ENCODE results near the gene S100B. TPM values are rescaled to one million over a fixed set of nuclear protein-coding genes. Genes with fewer than 3 reads are reported as not detected.

The S100B gene
- total RNA-seq, 5 donors from 2014 or later (not counting 1 experiment from before 2014, with no cell fraction given): 0.49 to 11.4 (median 8.9) TPM

GRCh38 chr21:46618738-46619379, 14.0 kb upstream of the S100B start:
- no peaks in the 10 kb centered on the region for H3K36me3 Mint-ChIP-seq
- ATAC-seq (replicated peaks in 1 of 4) (no peak), DNase-seq (no peak)
- Histone ChIP-seq H3K36me3 (ENCODE audit: control insufficient read depth in 2 of 2, extremely low read depth in 1 of 2, insufficient read depth in 1 of 2, low read length in 1 of 2) (no peaks in the 10 kb centered on the region), H3K4me3 (ENCODE audit: control insufficient read depth in 1 of 2, extremely low read depth in 1 of 2, low read length in 1 of 2) (no peak overlapping the region), H3K27ac (ENCODE audit: low read length) (no peak overlapping the region), H3K27me3 (replicated peaks in 1 of 2; ENCODE audit: control insufficient read depth in 2 of 2, extremely low read depth in 1 of 2, insufficient read depth in 2 of 2, low read length in 1 of 2) (no peaks in the 10 kb centered on the region), H3K9me3 (no peaks in the 10 kb centered on the region), H3K4me1 (ENCODE audit: control insufficient read depth in 1 of 2, extremely low read depth in 1 of 2, insufficient read depth in 2 of 2, low read length in 2 of 2) (peaks cover 35 to 36% of the 10 kb centered on the region in 2 experiments)
- peak overlapping the region in 1 of 2 donors; percentile 17 for H3K27ac Mint-ChIP-seq
- no CpG with 5 or more reads among the region's 5 CpGs for WGBS (ENCODE audit: insufficient coverage)
- peaks cover 0 to 7% (median 0%) of the 10 kb centered on the region in 3 donors for H3K9me3 Mint-ChIP-seq
- POLR2A ChIA-PET: no interaction called here
- peaks cover 42 to 58% (median 50%) of the 10 kb centered on the region in 3 donors for H3K4me1 Mint-ChIP-seq
- CTCF ChIA-PET: no interaction called here
- no peaks in the 10 kb centered on the region for H3K27me3 Mint-ChIP-seq
- no peak overlapping the region for H3K4me3 Mint-ChIP-seq

- H3K9me3 Mint-ChIP-seq: peaks cover 0 to 7% (median 0%) of the 10 kb centered on the region in 3 donors
- no peak for DNase-seq
- peaks cover 33 to 49% (median 43%) of the 10 kb centered on the region in 3 donors for H3K4me1 Mint-ChIP-seq
- Histone ChIP-seq H3K27ac (ENCODE audit: low read length) (no peak overlapping the region), H3K27me3 (replicated peaks in 1 of 2; ENCODE audit: control insufficient read depth in 2 of 2, extremely low read depth in 1 of 2, insufficient read depth in 2 of 2, low read length in 1 of 2) (no peaks in the 10 kb centered on the region), H3K9me3 (no peaks in the 10 kb centered on the region), H3K36me3 (ENCODE audit: control insufficient read depth in 2 of 2, extremely low read depth in 1 of 2, insufficient read depth in 1 of 2, low read length in 1 of 2) (no peaks in the 10 kb centered on the region), H3K4me3 (ENCODE audit: control insufficient read depth in 1 of 2, extremely low read depth in 1 of 2, low read length in 1 of 2) (no peak overlapping the region), H3K4me1 (ENCODE audit: control insufficient read depth in 1 of 2, extremely low read depth in 1 of 2, insufficient read depth in 2 of 2, low read length in 2 of 2) (peaks cover 25 to 27% of the 10 kb centered on the region in 2 experiments)
- no peaks in the 10 kb centered on the region for H3K27me3 Mint-ChIP-seq
- ChIA-PET CTCF (interaction anchor here in 1 of 2 donors (1.0 kb wide), 1 partner anchor 65 kb away, joined by 3 read pairs; no protein-coding TSS in a partner anchor), POLR2A (no interaction called here)
- no peaks in the 10 kb centered on the region for H3K36me3 Mint-ChIP-seq
- no peak overlapping the region for H3K27ac Mint-ChIP-seq
- no peak overlapping the region for H3K4me3 Mint-ChIP-seq
- 90% methylated on average over 2 of the region's 6 CpGs for WGBS (ENCODE audit: insufficient coverage)
- no peak for ATAC-seq (replicated peaks in 1 of 4)
These were observed 12.6 kb upstream of the S100B start for GRCh38 chr21:46617267-46618051.

- Mint-ChIP-seq H3K9me3 (peaks cover 0 to 7% (median 2%) of the 10 kb centered on the region in 3 donors), H3K4me3 (no peak overlapping the region), H3K27me3 (no peaks in the 10 kb centered on the region), H3K36me3 (peaks cover 3% of the 10 kb centered on the region), H3K27ac (no peak overlapping the region), H3K4me1 (peaks cover 25 to 41% (median 35%) of the 10 kb centered on the region in 3 donors)
- Histone ChIP-seq H3K9me3 (no peaks in the 10 kb centered on the region), H3K4me3 (ENCODE audit: control insufficient read depth in 1 of 2, extremely low read depth in 1 of 2, low read length in 1 of 2) (no peak overlapping the region), H3K27me3 (replicated peaks in 1 of 2; ENCODE audit: control insufficient read depth in 2 of 2, extremely low read depth in 1 of 2, insufficient read depth in 2 of 2, low read length in 1 of 2) (no peaks in the 10 kb centered on the region), H3K27ac (ENCODE audit: low read length) (no peak overlapping the region), H3K36me3 (ENCODE audit: control insufficient read depth in 2 of 2, extremely low read depth in 1 of 2, insufficient read depth in 1 of 2, low read length in 1 of 2) (no peaks in the 10 kb centered on the region), H3K4me1 (ENCODE audit: control insufficient read depth in 1 of 2, extremely low read depth in 1 of 2, insufficient read depth in 2 of 2, low read length in 2 of 2) (peaks cover 17 to 21% of the 10 kb centered on the region in 2 experiments)
- POLR2A ChIA-PET: no interaction called here
- no peak for DNase-seq
- CTCF ChIA-PET: interaction anchor here in 1 of 2 donors (0.7 kb wide), 1 partner anchor 25 kb away, joined by 3 read pairs; no protein-coding TSS in a partner anchor
- no peak for ATAC-seq (replicated peaks in 1 of 4)
- WGBS (ENCODE audit: insufficient coverage): no CpG with 5 or more reads among the region's 1 CpG
These were observed 11.8 kb upstream of the S100B start for GRCh38 chr21:46616656-46617055.

- Mint-ChIP-seq H3K27ac (no peak overlapping the region), H3K4me1 (peaks cover 19 to 35% (median 29%) of the 10 kb centered on the region in 3 donors), H3K27me3 (no peaks in the 10 kb centered on the region), H3K9me3 (peaks cover 0 to 7% (median 2%) of the 10 kb centered on the region in 3 donors), H3K4me3 (no peak overlapping the region), H3K36me3 (peaks cover 3% of the 10 kb centered on the region)
- ChIA-PET CTCF (interaction anchor here in 1 of 2 donors (0.7 kb wide), 1 partner anchor 25 kb away, joined by 3 read pairs; no protein-coding TSS in a partner anchor), POLR2A (no interaction called here)
- Histone ChIP-seq H3K36me3 (ENCODE audit: control insufficient read depth in 2 of 2, extremely low read depth in 1 of 2, insufficient read depth in 1 of 2, low read length in 1 of 2) (no peaks in the 10 kb centered on the region), H3K27ac (ENCODE audit: low read length) (no peak overlapping the region), H3K4me3 (ENCODE audit: control insufficient read depth in 1 of 2, extremely low read depth in 1 of 2, low read length in 1 of 2) (no peak overlapping the region), H3K4me1 (ENCODE audit: control insufficient read depth in 1 of 2, extremely low read depth in 1 of 2, insufficient read depth in 2 of 2, low read length in 2 of 2) (peaks cover 11 to 15% of the 10 kb centered on the region in 2 experiments), H3K9me3 (no peaks in the 10 kb centered on the region), H3K27me3 (replicated peaks in 1 of 2; ENCODE audit: control insufficient read depth in 2 of 2, extremely low read depth in 1 of 2, insufficient read depth in 2 of 2, low read length in 1 of 2) (no peaks in the 10 kb centered on the region)
- DNase-seq: no peak
- ATAC-seq (replicated peaks in 1 of 4): no peak
- WGBS (ENCODE audit: insufficient coverage): 100% methylated on average over 2 of the region's 2 CpGs
These were observed 11.2 kb upstream of the S100B start for GRCh38 chr21:46616050-46616449.

GRCh38 chr21:46613391-46613790, 8.5 kb upstream of the S100B start:
- Histone ChIP-seq H3K27ac (ENCODE audit: low read length) (no peak overlapping the region), H3K27me3 (replicated peaks in 1 of 2; ENCODE audit: control insufficient read depth in 2 of 2, extremely low read depth in 1 of 2, insufficient read depth in 2 of 2, low read length in 1 of 2) (no peaks in the 10 kb centered on the region), H3K9me3 (no peaks in the 10 kb centered on the region), H3K4me1 (ENCODE audit: control insufficient read depth in 1 of 2, extremely low read depth in 1 of 2, insufficient read depth in 2 of 2, low read length in 2 of 2) (peaks cover 0 to 6% of the 10 kb centered on the region in 2 experiments), H3K4me3 (ENCODE audit: control insufficient read depth in 1 of 2, extremely low read depth in 1 of 2, low read length in 1 of 2) (no peak overlapping the region), H3K36me3 (ENCODE audit: control insufficient read depth in 2 of 2, extremely low read depth in 1 of 2, insufficient read depth in 1 of 2, low read length in 1 of 2) (no peaks in the 10 kb centered on the region)
- POLR2A ChIA-PET: no interaction called here
- ATAC-seq (replicated peaks in 1 of 4) (no peak), DNase-seq (no peak)
- Mint-ChIP-seq H3K4me3 (no peak overlapping the region), H3K27ac (no peak overlapping the region), H3K36me3 (peaks cover 3% of the 10 kb centered on the region), H3K27me3 (no peaks in the 10 kb centered on the region), H3K4me1 (peaks cover 8 to 20% (median 12%) of the 10 kb centered on the region in 3 donors), H3K9me3 (peaks cover 0 to 4% (median 4%) of the 10 kb centered on the region in 3 donors)
- CTCF ChIA-PET: no interaction called here
- WGBS (ENCODE audit: insufficient coverage): no CpG with 5 or more reads among the region's 6 CpGs

GRCh38 chr21:46610018-46610701, 5.3 kb upstream of the S100B start:
- Histone ChIP-seq H3K36me3 (ENCODE audit: control insufficient read depth in 2 of 2, extremely low read depth in 1 of 2, insufficient read depth in 1 of 2, low read length in 1 of 2) (no peaks in the 10 kb centered on the region), H3K27me3 (replicated peaks in 1 of 2; ENCODE audit: control insufficient read depth in 2 of 2, extremely low read depth in 1 of 2, insufficient read depth in 2 of 2, low read length in 1 of 2) (no peaks in the 10 kb centered on the region), H3K27ac (ENCODE audit: low read length) (no peak overlapping the region), H3K4me1 (ENCODE audit: control insufficient read depth in 1 of 2, extremely low read depth in 1 of 2, insufficient read depth in 2 of 2, low read length in 2 of 2) (peaks cover 22 to 23% of the 10 kb centered on the region in 2 experiments), H3K9me3 (no peaks in the 10 kb centered on the region), H3K4me3 (ENCODE audit: control insufficient read depth in 1 of 2, extremely low read depth in 1 of 2, low read length in 1 of 2) (no peak overlapping the region)
- 78% methylated on average over 5 of the region's 6 CpGs for WGBS (ENCODE audit: insufficient coverage)
- Mint-ChIP-seq H3K27ac (no peak overlapping the region), H3K4me3 (no peak overlapping the region), H3K27me3 (no peaks in the 10 kb centered on the region), H3K9me3 (peaks cover 0 to 4% (median 4%) of the 10 kb centered on the region in 3 donors), H3K4me1 (peaks cover 30 to 38% (median 32%) of the 10 kb centered on the region in 3 donors), H3K36me3 (peaks cover 3% of the 10 kb centered on the region)
- ChIA-PET CTCF (no interaction called here), POLR2A (no interaction called here)
- DNase-seq (no peak), ATAC-seq (replicated peaks in 1 of 4) (no peak)
